DOHH2 (cell line): ENCODE data around the gene KRT74.

ENCODE experiments used
- H3F3A ChIP-seq: fragments of 200-600 bp; sonication (generic), shearing (Covaris generic); 2 replicates; pipeline ENCODE4 v1.6.0; 2016; ENCODE audit warnings: antibody characterized with exemption, mild to moderate bottlenecking; ENCODE audit not compliant: control insufficient read depth, insufficient read depth
- H3K27ac ChIP-seq: fragments of 200-600 bp; sonication (generic); 2 replicates; pipeline ENCODE4 v1.5.1; 2014; ENCODE audit warnings: low read depth, mild to moderate bottlenecking, low read length, moderate library complexity
- H3K27me3 ChIP-seq: fragments of 200-600 bp; sonication (generic); 2 replicates; pipeline ENCODE4 v1.6.1; 2014; ENCODE audit warnings: mild to moderate bottlenecking, low read length, mixed read lengths; ENCODE audit not compliant: control insufficient read depth
- H3K36me3 ChIP-seq: fragments of 200-600 bp; sonication (generic); 2 replicates; pipeline ENCODE4 v1.6.1; 2014; ENCODE audit warnings: mild to moderate bottlenecking, low read length, moderate library complexity, mixed read lengths; ENCODE audit not compliant: control insufficient read depth
- H3K4me1 ChIP-seq: fragments of 200-600 bp; sonication (generic); 2 replicates; pipeline ENCODE4 v1.6.1; 2014; ENCODE audit warnings: mild to moderate bottlenecking, low read length, mixed read lengths; ENCODE audit not compliant: control insufficient read depth
- H3K4me2 ChIP-seq: fragments of 200-600 bp; sonication (generic); 2 replicates; pipeline ENCODE4 v1.6.0; 2014; ENCODE audit warnings: mild to moderate bottlenecking, low read length, moderate library complexity
- H3K4me3 ChIP-seq: fragments of 200-600 bp; sonication (generic); 2 replicates; pipeline ENCODE4 v1.5.1; 2014; ENCODE audit warnings: mild to moderate bottlenecking, low read length, mixed read lengths
- H3K79me2 ChIP-seq: fragments of 200-600 bp; sonication (generic); 2 replicates; pipeline ENCODE4 v1.6.1; 2014; ENCODE audit warnings: mild to moderate bottlenecking, low read length, mixed read lengths; ENCODE audit not compliant: control insufficient read depth
- H3K9me2 ChIP-seq: fragments of 200-600 bp; sonication (generic); replicated peaks from 2 replicates; pipeline ENCODE4 v1.6.1; 2014; ENCODE audit warnings: mild to moderate bottlenecking, low read length, mixed read lengths; ENCODE audit not compliant: control insufficient read depth
- H3K9me3 ChIP-seq: fragments of 200-600 bp; sonication (generic); 2 replicates; pipeline ENCODE4 v1.6.1; 2014; ENCODE audit warnings: antibody characterized with exemption, low read length, mixed read lengths; ENCODE audit not compliant: control insufficient read depth, insufficient read depth
- H4K20me1 ChIP-seq: fragments of 200-600 bp; sonication (generic); 2 replicates; pipeline ENCODE4 v1.6.0; 2014; ENCODE audit warnings: low read depth, mild to moderate bottlenecking, antibody characterized with exemption, low read length, moderate library complexity; ENCODE audit not compliant: control insufficient read depth, insufficient read depth
- CTCF ChIP-seq: fragments of 200-600 bp; sonication (generic); IDR thresholded peaks from one replicate; pipeline ENCODE4 v1.5.1; 2014; ENCODE audit warnings: antibody characterized with exemption, mild to moderate bottlenecking, low read depth, low read length; ENCODE audit not compliant: poor library complexity, severe bottlenecking
- EZH2phosphoT487 ChIP-seq: fragments of 200-600 bp; sonication (generic); IDR thresholded peaks from 2 replicates; pipeline ENCODE4 v1.6.1; 2017; ENCODE audit warnings: borderline replicate concordance, mild to moderate bottlenecking, antibody characterized with exemption, low read length, moderate library complexity, mixed read lengths

KRT74 gene

GRCh38 chr12:52561880-52562449 lies 11.7 kb downstream of the KRT74 start:
- H3K9me2 ChIP-seq, result no peaks in the 10 kb centered on the region
- no peak overlapping the region for H3K4me3 ChIP-seq
- no peak for TF ChIP-seq EZH2phosphoT487
- no peaks in the 10 kb centered on the region for H3K36me3 ChIP-seq
- H3K79me2 ChIP-seq, result no peaks in the 10 kb centered on the region
- peaks cover 12% of the 10 kb centered on the region; the same call in 1 of the 2 replicates for H3K27me3 ChIP-seq
- H3K9me3 ChIP-seq, result no peaks in the 10 kb centered on the region
- no peaks in the 10 kb centered on the region for H3K4me1 ChIP-seq
- H3K27ac ChIP-seq, result no peak overlapping the region
- no peak overlapping the region for H3K4me2 ChIP-seq
- H3F3A ChIP-seq, result no peaks in the 10 kb centered on the region
- H4K20me1 ChIP-seq, result no peaks in the 10 kb centered on the region

- no peaks in the 10 kb centered on the region for H3K79me2 ChIP-seq
- no peak overlapping the region for H3K4me3 ChIP-seq
- H3K9me2 ChIP-seq, result no peaks in the 10 kb centered on the region
- 0 out of 2 replicates have a peak, but pooled peaks cover 9% of the 10 kb centered on the region for H3K27me3 ChIP-seq
- no peaks in the 10 kb centered on the region for H4K20me1 ChIP-seq
- no peak overlapping the region for H3K4me2 ChIP-seq
- H3K9me3 ChIP-seq, result no peaks in the 10 kb centered on the region
- TF ChIP-seq CTCF (no peak), EZH2phosphoT487 (no peak)
- H3K27ac ChIP-seq, result no peak overlapping the region
- no peaks in the 10 kb centered on the region for H3F3A ChIP-seq
- no peaks in the 10 kb centered on the region for H3K36me3 ChIP-seq
- no peaks in the 10 kb centered on the region for H3K4me1 ChIP-seq
These were observed 13.7 kb downstream of the KRT74 start for GRCh38 chr12:52559979-52560378.

GRCh38 chr12:52558781-52559445 lies 14.7 kb downstream of the KRT74 start:
- H3K9me2 ChIP-seq, result no peaks in the 10 kb centered on the region
- no peaks in the 10 kb centered on the region for H3K79me2 ChIP-seq
- H3K4me2 ChIP-seq, result no peak overlapping the region
- 0 out of 2 replicates have a peak, but pooled peaks cover 5% of the 10 kb centered on the region for H3K27me3 ChIP-seq
- no peak for TF ChIP-seq CTCF
- TF ChIP-seq EZH2phosphoT487, result no peak
- H3K9me3 ChIP-seq, result no peaks in the 10 kb centered on the region
- H3K36me3 ChIP-seq, result no peaks in the 10 kb centered on the region
- no peaks in the 10 kb centered on the region for H3K4me1 ChIP-seq
- H4K20me1 ChIP-seq, result no peaks in the 10 kb centered on the region
- no peak overlapping the region for H3K4me3 ChIP-seq
- no peak overlapping the region for H3K27ac ChIP-seq
- H3F3A ChIP-seq, result no peaks in the 10 kb centered on the region

- TF ChIP-seq EZH2phosphoT487 (no peak), CTCF (no peak)
- 0 out of 2 replicates have a peak, but pooled peaks cover 4% of the 10 kb centered on the region for H3K27me3 ChIP-seq
- H4K20me1 ChIP-seq, result no peaks in the 10 kb centered on the region
- H3K4me3 ChIP-seq, result no peak overlapping the region
- H3F3A ChIP-seq, result no peaks in the 10 kb centered on the region
- H3K27ac ChIP-seq, result no peak overlapping the region
- no peak overlapping the region for H3K4me2 ChIP-seq
- H3K79me2 ChIP-seq, result no peaks in the 10 kb centered on the region
- no peaks in the 10 kb centered on the region for H3K36me3 ChIP-seq
- H3K9me3 ChIP-seq, result no peaks in the 10 kb centered on the region
- H3K9me2 ChIP-seq, result no peaks in the 10 kb centered on the region
- H3K4me1 ChIP-seq, result no peaks in the 10 kb centered on the region
These were observed 16.2 kb downstream of the KRT74 start for GRCh38 chr12:52557476-52557875.
